Chondrocyte (in vitro differentiated cells): ENCODE measurements around the gene ZNF236. TPM values are rescaled to one million over a fixed set of nuclear protein-coding genes. Genes with fewer than 3 reads are reported as not detected.

Experiments
- DNase-seq: peaks from one replicate; pipeline ENCODE4 v3.0.0; 2021; ENCODE audit warnings: mixed read lengths, low spot score
- H3K27ac Mint-ChIP-seq: one replicate; pipeline ENCODE4 v1.8.0; 2021; ENCODE audit warnings: mild to moderate bottlenecking, moderate library complexity, mixed read lengths; ENCODE audit not compliant: unreplicated experiment
- H3K27me3 Mint-ChIP-seq: 2 replicates; pipeline ENCODE4 v1.8.0; 2021; ENCODE audit warnings: low read depth, mixed read lengths
- H3K36me3 Mint-ChIP-seq: 2 replicates; pipeline ENCODE4 v1.8.0; 2021; ENCODE audit warnings: low read depth, mixed read lengths
- H3K4me1 Mint-ChIP-seq: 2 replicates; pipeline ENCODE4 v1.8.0; 2021; ENCODE audit warnings: low read depth, mild to moderate bottlenecking, mixed read lengths
- H3K4me3 Mint-ChIP-seq: one replicate; pipeline ENCODE4 v1.8.0; 2021; ENCODE audit warnings: mild to moderate bottlenecking, moderate library complexity, mixed read lengths; ENCODE audit not compliant: unreplicated experiment
- H3K9me3 Mint-ChIP-seq: 2 replicates; pipeline ENCODE4 v1.8.0; 2021; ENCODE audit warnings: low read depth, mixed read lengths
- CTCF ChIP-seq: fragments of 200-600 bp; sonication (generic); IDR thresholded peaks from 2 replicates; pipeline ENCODE4 v1.5.0; 2021; ENCODE audit warnings: antibody characterized with exemption, mild to moderate bottlenecking, moderate library complexity
- total RNA-seq: library from RNA; stranded (reverse); gene quantifications from 3 replicates; pipeline ENCODE4 v1.2.1, GENCODE V29; 2021

The ZNF236 gene
- total RNA-seq, 1 donor from 2014 or later = 14.3 TPM

GRCh38 chr18:76925501-76925900 lies 103.1 kb downstream of the ZNF236 start:
- DNase-seq = no peak
- H3K27me3 Mint-ChIP-seq = no peaks in the 10 kb centered on the region
- no peak for TF ChIP-seq CTCF
- no peak overlapping the region for H3K4me3 Mint-ChIP-seq
- no peak overlapping the region for H3K27ac Mint-ChIP-seq
- H3K4me1 Mint-ChIP-seq = no peaks in the 10 kb centered on the region
- H3K9me3 Mint-ChIP-seq = no peaks in the 10 kb centered on the region
- H3K36me3 Mint-ChIP-seq = peaks cover 41% of the 10 kb centered on the region

DNA sequence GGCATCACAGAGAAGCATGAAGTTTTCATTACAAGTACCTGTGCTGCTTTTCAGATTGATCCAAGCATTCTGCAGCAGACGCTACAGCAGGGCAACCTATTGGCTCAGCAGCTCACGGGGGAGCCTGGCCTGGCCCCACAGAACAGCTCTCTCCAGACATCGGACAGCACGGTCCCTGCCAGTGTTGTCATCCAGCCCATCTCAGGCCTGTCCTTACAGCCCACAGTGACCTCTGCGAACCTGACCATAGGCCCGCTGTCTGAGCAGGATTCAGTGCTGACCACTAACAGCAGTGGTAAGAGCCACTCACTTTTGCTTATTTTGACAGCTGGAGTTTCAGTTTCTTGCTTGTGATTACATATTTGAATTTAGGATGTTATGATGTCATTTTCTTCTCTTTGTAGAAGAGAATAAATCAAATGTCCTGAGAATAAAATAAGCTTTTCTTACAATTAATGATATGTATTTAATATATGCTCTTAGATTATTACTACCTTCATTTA lies 104.9 kb downstream of the ZNF236 start:
- H3K4me3 Mint-ChIP-seq = no peak overlapping the region

DNA sequence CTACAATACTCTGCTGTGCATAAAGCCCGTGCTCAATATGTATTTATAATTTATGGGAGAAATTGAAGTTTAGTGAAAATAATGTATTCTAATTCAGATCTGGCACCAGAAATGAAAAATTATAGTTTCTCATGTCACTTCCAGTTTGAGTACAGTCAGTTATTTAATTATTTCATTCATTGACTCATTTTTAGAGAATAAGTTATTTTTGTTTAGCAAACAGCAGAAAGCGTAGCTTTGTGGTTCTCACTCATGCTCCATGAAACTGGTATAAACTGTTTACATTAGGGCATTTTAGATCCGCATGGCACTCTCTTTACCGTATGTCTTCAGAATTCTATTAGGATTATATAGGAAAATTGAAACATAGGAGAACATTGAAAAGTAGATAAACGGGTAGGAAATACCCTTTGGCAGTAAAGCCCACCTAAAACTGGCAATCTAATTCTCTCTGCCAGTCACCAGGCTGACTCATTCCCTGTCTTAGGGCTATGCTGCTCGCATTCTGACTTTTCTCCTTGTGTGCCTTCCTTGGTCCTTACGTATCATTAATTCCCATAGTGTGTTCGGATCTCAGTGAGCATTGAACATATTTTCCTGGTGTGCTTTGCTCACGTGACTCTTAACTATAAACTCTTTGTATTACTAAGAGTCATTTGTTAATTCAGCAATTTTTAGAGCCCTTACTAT lies 106.0 kb downstream of the ZNF236 start:
- H3K4me3 Mint-ChIP-seq = no peak overlapping the region
- H3K27me3 Mint-ChIP-seq = no peaks in the 10 kb centered on the region
- H3K9me3 Mint-ChIP-seq = no peaks in the 10 kb centered on the region
- no peak for TF ChIP-seq CTCF
- no peak overlapping the region for H3K27ac Mint-ChIP-seq
- no peaks in the 10 kb centered on the region for H3K4me1 Mint-ChIP-seq
- DNase-seq = no peak
- H3K36me3 Mint-ChIP-seq = peaks cover 39% of the 10 kb centered on the region

More for the DNA sequence above, 104.9 kb downstream of the ZNF236 start:
- Mint-ChIP-seq H3K27me3 (no peaks in the 10 kb centered on the region), H3K4me1 (no peaks in the 10 kb centered on the region), H3K27ac (no peak overlapping the region), H3K9me3 (no peaks in the 10 kb centered on the region), H3K36me3 (peaks cover 33% of the 10 kb centered on the region)
- no peak for TF ChIP-seq CTCF
- DNase-seq = no peak

DNA sequence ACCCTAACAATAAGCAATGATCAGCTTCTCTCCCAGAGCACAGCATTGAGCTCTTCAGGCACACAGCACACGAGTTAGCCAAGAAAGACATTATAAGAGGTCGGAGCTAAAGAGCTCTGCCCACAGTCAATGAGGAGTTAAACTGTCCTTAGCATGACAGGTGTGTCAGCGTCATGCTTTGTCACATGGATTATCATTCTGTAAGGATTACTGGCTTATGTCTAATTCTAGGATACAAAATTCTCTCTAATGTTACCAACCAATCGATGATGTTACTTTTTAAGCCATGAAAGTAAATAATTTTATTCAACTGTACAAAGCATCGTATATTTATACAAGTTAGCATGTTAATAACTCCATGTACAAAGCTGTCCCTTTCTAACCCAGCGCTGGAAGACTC lies 108.8 kb downstream of the ZNF236 start:
- Mint-ChIP-seq H3K4me3 (no peak overlapping the region), H3K4me1 (no peaks in the 10 kb centered on the region), H3K9me3 (no peaks in the 10 kb centered on the region), H3K27ac (no peak overlapping the region), H3K36me3 (peaks cover 27% of the 10 kb centered on the region), H3K27me3 (no peaks in the 10 kb centered on the region)
- no peak for DNase-seq
- TF ChIP-seq CTCF = no peak

- no peaks in the 10 kb centered on the region for H3K9me3 Mint-ChIP-seq
- peaks cover 33% of the 10 kb centered on the region for H3K36me3 Mint-ChIP-seq
- no peak overlapping the region for H3K4me3 Mint-ChIP-seq
- no peak for TF ChIP-seq CTCF
- no peak for DNase-seq
- no peaks in the 10 kb centered on the region for H3K27me3 Mint-ChIP-seq
- H3K27ac Mint-ChIP-seq = peak overlapping the region; percentile 23
- no peaks in the 10 kb centered on the region for H3K4me1 Mint-ChIP-seq
Measured at GRCh38 chr18:76932026-76932819, 109.9 kb downstream of the ZNF236 start.
